Prostate gland (tissue), 2 donors: ENCODE data around the gene AFF1. TPM values are rescaled to one million over a fixed set of nuclear protein-coding genes. Genes with fewer than 3 reads are reported as not detected.
A peak's percentile ranks its signal among the peaks of the same experiment; 100 is the strongest.

Experiments used
- DNase-seq: peaks from one replicate; pipeline ENCODE4 v3.0.0-alpha.2; 2019; ENCODE audit warnings: low spot score
- H3K27ac ChIP-seq, 2 donors: fragments of 200-600 bp; sonication (generic); 2 replicates each; pipeline ENCODE4 v1.5.1; 2017 to 2019
- H3K27me3 ChIP-seq: fragments of 200-600 bp; sonication (generic); replicated peaks from 2 replicates; pipeline ENCODE4 v1.5.1; 2019; ENCODE audit not compliant: insufficient read depth
- H3K36me3 ChIP-seq, 2 donors: fragments of 200-600 bp; sonication (generic); 1 replicate in 1 of 2; 2 replicates in 1 of 2; pipeline versions ENCODE4 v1.5.1 to v1.8.1; 2017 to 2019
- H3K4me1 ChIP-seq: fragments of 200-600 bp; sonication (generic); replicated peaks from 2 replicates; pipeline ENCODE4 v1.5.1; 2019
- H3K4me3 ChIP-seq, 2 donors: fragments of 200-600 bp; sonication (generic); 2 replicates each; pipeline ENCODE4 v1.5.1; 2017 to 2019
- H3K9me3 ChIP-seq: fragments of 200-600 bp; sonication (generic); 2 replicates; pipeline ENCODE4 v1.5.1; 2017
- POLR2A ChIP-seq: fragments of 450-650 bp; IDR thresholded peaks from one replicate; pipeline ENCODE4 v1.6.1; 2016; ENCODE audit warnings: antibody characterized with exemption, mild to moderate bottlenecking
- POLR2AphosphoS5 ChIP-seq: sonication (generic); formaldehyde crosslinking; IDR thresholded peaks from one replicate; pipeline ENCODE4 v1.6.1; 2017; ENCODE audit warnings: antibody characterized with exemption
- WGBS: methylation state at CpG from one replicate; pipeline ENCODE4 v1.1.5; 2018; 5-methylcytosine and 5-hydroxymethylcytosine counted together
- intact Hi-C: fragments of 100-400 bp; cut with DNase I; formaldehyde crosslinking; loops from one replicate; pipeline ENCODE4 v1.14.2; 2022
- total RNA-seq, 2 donors: library from RNA; depleted of rRNA; stranded (reverse); fragments of >200 nt; gene quantifications; one replicate each; pipeline ENCODE4 v1.1.0, GENCODE V29; 2016
- TF ChIP-seq, protein P1 (sequence below), 4 experiments: fragments of 200-600 bp in 2 of 4; fragments of 450-650 bp in 2 of 4; sonication (generic) in 2 of 4; IDR thresholded peaks; 1 replicate in 3 of 4; 2 replicates in 1 of 4; pipeline ENCODE4 v1.5.1; 2016 to 2019; ENCODE audit warnings: antibody characterized with exemption in 4 of 4, mild to moderate bottlenecking in 2 of 4, moderate library complexity in 2 of 4

The AFF1 gene
- total RNA-seq, 2 donors from 2014 or later, result 69.7 to 92.5 TPM

- WGBS, result 4% methylated on average over 36 of the region's 36 CpGs
- TF ChIP-seq, protein P1, sequence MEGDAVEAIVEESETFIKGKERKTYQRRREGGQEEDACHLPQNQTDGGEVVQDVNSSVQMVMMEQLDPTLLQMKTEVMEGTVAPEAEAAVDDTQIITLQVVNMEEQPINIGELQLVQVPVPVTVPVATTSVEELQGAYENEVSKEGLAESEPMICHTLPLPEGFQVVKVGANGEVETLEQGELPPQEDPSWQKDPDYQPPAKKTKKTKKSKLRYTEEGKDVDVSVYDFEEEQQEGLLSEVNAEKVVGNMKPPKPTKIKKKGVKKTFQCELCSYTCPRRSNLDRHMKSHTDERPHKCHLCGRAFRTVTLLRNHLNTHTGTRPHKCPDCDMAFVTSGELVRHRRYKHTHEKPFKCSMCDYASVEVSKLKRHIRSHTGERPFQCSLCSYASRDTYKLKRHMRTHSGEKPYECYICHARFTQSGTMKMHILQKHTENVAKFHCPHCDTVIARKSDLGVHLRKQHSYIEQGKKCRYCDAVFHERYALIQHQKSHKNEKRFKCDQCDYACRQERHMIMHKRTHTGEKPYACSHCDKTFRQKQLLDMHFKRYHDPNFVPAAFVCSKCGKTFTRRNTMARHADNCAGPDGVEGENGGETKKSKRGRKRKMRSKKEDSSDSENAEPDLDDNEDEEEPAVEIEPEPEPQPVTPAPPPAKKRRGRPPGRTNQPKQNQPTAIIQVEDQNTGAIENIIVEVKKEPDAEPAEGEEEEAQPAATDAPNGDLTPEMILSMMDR (IDR thresholded peaks at IDR 0.05), result no peak
- TF ChIP-seq POLR2AphosphoS5 (peak; percentile 79), POLR2A (peak; percentile 49)
- intact Hi-C loops, result loop anchor here (1.0 to 5.0 kb wide), 3 partner anchors 71 to 286 kb away; partner anchors contain the start of gene KLHL8
- peak overlapping the region; percentile 84 to 93 for H3K4me3 ChIP-seq
- peaks cover 7% of the 10 kb centered on the region for H3K4me1 ChIP-seq
- DNase-seq, result peak; percentile 82
- no peaks in the 10 kb centered on the region for H3K27me3 ChIP-seq
- H3K36me3 ChIP-seq, result no peaks in the 10 kb centered on the region
- no peaks in the 10 kb centered on the region for H3K9me3 ChIP-seq
- peak overlapping the region; percentile 97 to 98 for H3K27ac ChIP-seq
Observed at GRCh38 chr4:86935853-86936733, 1.3 kb downstream of the AFF1 start.

- H3K27ac ChIP-seq, result no peak overlapping the region
- 89% methylated on average over 4 of the region's 4 CpGs for WGBS
- H3K27me3 ChIP-seq, result no peaks in the 10 kb centered on the region
- DNase-seq, result no peak
- intact Hi-C loops, result loop anchor here (5.0 kb wide), 2 partner anchors 143 to 283 kb away; partner anchors contain the start of gene KLHL8
- peaks cover 7% of the 10 kb centered on the region for H3K4me1 ChIP-seq
- no peaks in the 10 kb centered on the region for H3K36me3 ChIP-seq
- TF ChIP-seq POLR2AphosphoS5, result peak; percentile 35
- TF ChIP-seq, protein P1 (IDR thresholded peaks at IDR 0.05), result no peak
- H3K9me3 ChIP-seq, result no peaks in the 10 kb centered on the region
- no peak overlapping the region for H3K4me3 ChIP-seq
Observed at GRCh38 chr4:86938771-86939520, 4.1 kb downstream of the AFF1 start.

GRCh38 chr4:86939729-86940575 is 5.1 kb downstream of the AFF1 start:
- intact Hi-C loops, result loop anchor here (5.0 kb wide), 2 partner anchors 142 to 282 kb away; partner anchors contain the start of gene KLHL8
- TF ChIP-seq POLR2AphosphoS5, result no peak
- TF ChIP-seq POLR2A, result no peak
- TF ChIP-seq, protein P1 (IDR thresholded peaks at IDR 0.05), result no peak
- 73% methylated on average over 8 of the region's 8 CpGs for WGBS
- Histone ChIP-seq H3K4me1 (peaks cover 7% of the 10 kb centered on the region), H3K36me3 (no peaks in the 10 kb centered on the region), H3K27ac (no peak overlapping the region), H3K27me3 (no peaks in the 10 kb centered on the region), H3K4me3 (no peak overlapping the region), H3K9me3 (no peaks in the 10 kb centered on the region)
- no peak for DNase-seq

DNA sequence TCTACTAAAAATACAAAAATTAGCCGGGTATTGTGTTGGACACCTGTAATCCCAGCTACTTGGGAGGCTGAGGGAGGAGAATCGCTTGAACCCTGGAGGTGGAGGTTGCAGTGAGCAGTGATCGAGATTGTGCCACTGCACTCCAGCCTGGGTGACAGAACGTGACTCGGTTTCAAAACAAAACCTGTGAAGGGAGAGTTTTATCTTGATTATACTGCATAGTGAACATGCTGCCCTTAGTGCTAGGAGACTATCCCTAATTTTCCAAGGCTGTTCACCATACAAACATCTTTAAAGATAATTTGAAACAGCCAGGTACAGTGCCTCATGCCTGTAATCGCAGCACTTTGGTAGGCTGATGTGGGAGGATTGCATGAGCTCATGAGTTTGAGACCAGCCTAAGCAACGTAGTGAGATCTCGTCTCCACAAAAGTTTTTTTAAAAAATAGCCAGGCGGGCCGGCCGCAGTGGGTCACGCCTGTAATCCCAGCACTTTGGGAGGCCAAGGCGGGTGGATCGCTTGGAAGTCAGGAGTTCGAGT is 6.2 kb downstream of the AFF1 start:
- TF ChIP-seq POLR2A (no peak), POLR2AphosphoS5 (no peak)
- TF ChIP-seq, protein P1 (IDR thresholded peaks at IDR 0.05), result no peak
- Histone ChIP-seq H3K27ac (no peak overlapping the region), H3K9me3 (no peaks in the 10 kb centered on the region), H3K4me1 (peaks cover 7% of the 10 kb centered on the region), H3K27me3 (no peaks in the 10 kb centered on the region), H3K36me3 (no peaks in the 10 kb centered on the region), H3K4me3 (no peak overlapping the region)
- intact Hi-C loops, result no loop called here
- 96% methylated on average over 15 of the region's 15 CpGs for WGBS
- DNase-seq, result no peak
